ENCODE results near the gene PTPRD. TPM values are rescaled to one million over a fixed set of nuclear protein-coding genes. Genes with fewer than 3 reads are reported as not detected.

Gene PTPRD
- total and polyA plus RNA-seq, 2 donors (not counting 1 experiment from before 2014, with no cell fraction given), result not detected

DNA sequence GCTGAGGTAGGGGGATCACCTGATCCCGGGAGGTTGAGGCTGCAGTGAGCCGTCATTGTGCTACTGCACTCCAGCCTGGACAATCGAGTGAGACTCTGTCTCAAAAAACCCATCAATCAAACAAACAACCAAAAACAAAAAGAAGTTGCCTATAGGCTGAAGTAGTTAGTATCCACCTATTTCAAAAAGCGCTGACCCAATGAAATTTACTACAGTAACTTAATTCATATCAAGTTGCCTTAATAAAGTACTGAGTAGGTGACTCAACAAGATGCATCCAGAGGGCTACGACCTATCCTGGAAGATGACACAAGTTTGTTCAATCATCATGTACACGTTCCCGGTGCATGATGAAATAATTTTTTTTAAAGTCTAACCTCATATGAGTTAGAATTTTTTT lies 2164.6 kb downstream of the PTPRD start:
- H3K27me3 Mint-ChIP-seq, result no peaks in the 10 kb centered on the region
- Histone ChIP-seq H3K27me3 (replicated peaks in 1 of 4; ENCODE audit: control extremely low read depth in 1 of 4, control insufficient read depth in 3 of 4, insufficient read depth in 4 of 4, low read length in 3 of 4) (no peaks in the 10 kb centered on the region), H3K9ac (ENCODE audit: low read length) (no peak overlapping the region), H3K36me3 (replicated peaks in 1 of 2; ENCODE audit: control extremely low read depth in 1 of 2, control insufficient read depth in 1 of 2, extremely low read depth in 1 of 2, insufficient read depth in 2 of 2, low read length in 1 of 2) (no peaks in the 10 kb centered on the region), H3K4me1 (ENCODE audit: control insufficient read depth in 2 of 2, insufficient read depth in 2 of 2, low read length in 2 of 2) (no peaks in the 10 kb centered on the region), H3K27ac (ENCODE audit: low read length in 2 of 2) (no peak overlapping the region), H4K20me1 (ENCODE audit: control insufficient read depth, insufficient read depth, low read length, poor library complexity, severe bottlenecking) (no peaks in the 10 kb centered on the region), H3K4me2 (replicated peaks; ENCODE audit: low read depth, low read length, poor library complexity, severe bottlenecking) (no peak overlapping the region), H2AFZ (ENCODE audit: insufficient read depth, low read depth, low read length, poor library complexity, severe bottlenecking) (no peak overlapping the region), H3K9me3 (ENCODE audit: control extremely low read depth in 1 of 3, control insufficient read depth in 2 of 3, insufficient read depth in 1 of 3, low read length in 2 of 3) (no peaks in the 10 kb centered on the region), H3K79me2 (ENCODE audit: control insufficient read depth, insufficient read depth, low read length) (no peaks in the 10 kb centered on the region), H3K4me3 (ENCODE audit: control extremely low read depth in 1 of 5, extremely low read depth in 1 of 5, insufficient read depth in 1 of 5, low read depth in 2 of 5, low read length in 4 of 5) (no peak overlapping the region)
- CTCF ChIA-PET, result no interaction called here
- no peak overlapping the region for H3K27ac Mint-ChIP-seq
- POLR2A ChIA-PET, result no interaction called here
- DNase-seq (no peak), ATAC-seq (ENCODE audit: low read depth) (no peak)
- H3K4me1 Mint-ChIP-seq, result no peaks in the 10 kb centered on the region
- TF ChIP-seq EZH2 (IDR thresholded peaks at IDR 0.05; ENCODE audit: borderline replicate concordance, insufficient read depth, low read depth, low read length, poor library complexity, severe bottlenecking), result no peak
- TF ChIP-seq, protein P1, sequence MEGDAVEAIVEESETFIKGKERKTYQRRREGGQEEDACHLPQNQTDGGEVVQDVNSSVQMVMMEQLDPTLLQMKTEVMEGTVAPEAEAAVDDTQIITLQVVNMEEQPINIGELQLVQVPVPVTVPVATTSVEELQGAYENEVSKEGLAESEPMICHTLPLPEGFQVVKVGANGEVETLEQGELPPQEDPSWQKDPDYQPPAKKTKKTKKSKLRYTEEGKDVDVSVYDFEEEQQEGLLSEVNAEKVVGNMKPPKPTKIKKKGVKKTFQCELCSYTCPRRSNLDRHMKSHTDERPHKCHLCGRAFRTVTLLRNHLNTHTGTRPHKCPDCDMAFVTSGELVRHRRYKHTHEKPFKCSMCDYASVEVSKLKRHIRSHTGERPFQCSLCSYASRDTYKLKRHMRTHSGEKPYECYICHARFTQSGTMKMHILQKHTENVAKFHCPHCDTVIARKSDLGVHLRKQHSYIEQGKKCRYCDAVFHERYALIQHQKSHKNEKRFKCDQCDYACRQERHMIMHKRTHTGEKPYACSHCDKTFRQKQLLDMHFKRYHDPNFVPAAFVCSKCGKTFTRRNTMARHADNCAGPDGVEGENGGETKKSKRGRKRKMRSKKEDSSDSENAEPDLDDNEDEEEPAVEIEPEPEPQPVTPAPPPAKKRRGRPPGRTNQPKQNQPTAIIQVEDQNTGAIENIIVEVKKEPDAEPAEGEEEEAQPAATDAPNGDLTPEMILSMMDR (IDR thresholded peaks at IDR 0.05), result no peak
- WGBS (ENCODE audit: insufficient coverage), result 95% methylated on average over 3 of the region's 7 CpGs
- H3K4me3 Mint-ChIP-seq, result no peak overlapping the region
- no peaks in the 10 kb centered on the region for H3K9me3 Mint-ChIP-seq (ENCODE audit: insufficient read depth)
- intact Hi-C loops (cut with micrococcal nuclease), result no loop called here

DNA sequence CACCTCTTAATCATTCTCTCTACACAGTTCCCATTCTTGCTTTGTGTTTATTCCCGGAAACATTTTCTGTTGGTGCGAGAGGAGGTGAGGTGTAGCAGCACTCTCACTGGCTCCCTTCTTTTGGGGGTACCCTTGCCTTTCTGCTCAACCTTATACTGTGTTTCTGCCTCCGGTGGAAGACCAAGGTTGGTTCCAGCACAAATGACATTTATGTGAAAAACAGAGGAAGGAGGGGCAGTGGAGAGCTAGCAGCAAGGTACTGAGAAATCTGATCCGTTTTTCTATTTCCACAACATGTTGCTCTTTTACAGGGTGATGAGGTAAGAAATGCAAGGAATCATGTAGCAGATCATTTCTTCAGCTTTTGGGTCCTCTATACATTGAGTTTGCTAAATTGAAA lies 2165.2 kb downstream of the PTPRD start:
- H3K9ac ChIP-seq (ENCODE audit: low read length), result no peak overlapping the region
- H3K79me2 ChIP-seq (ENCODE audit: control insufficient read depth, insufficient read depth, low read length), result no peaks in the 10 kb centered on the region
- H3K4me1 Mint-ChIP-seq, result no peaks in the 10 kb centered on the region
- no peaks in the 10 kb centered on the region for H3K36me3 ChIP-seq (replicated peaks in 1 of 2; ENCODE audit: control extremely low read depth in 1 of 2, control insufficient read depth in 1 of 2, extremely low read depth in 1 of 2, insufficient read depth in 2 of 2, low read length in 1 of 2)
- H3K4me1 ChIP-seq (ENCODE audit: control insufficient read depth in 2 of 2, insufficient read depth in 2 of 2, low read length in 2 of 2), result no peaks in the 10 kb centered on the region
- no peak overlapping the region for H3K27ac ChIP-seq (ENCODE audit: low read length in 2 of 2)
- no peaks in the 10 kb centered on the region for H3K27me3 Mint-ChIP-seq
- no peak overlapping the region for H2AFZ ChIP-seq (ENCODE audit: insufficient read depth, low read depth, low read length, poor library complexity, severe bottlenecking)
- H4K20me1 ChIP-seq (ENCODE audit: control insufficient read depth, insufficient read depth, low read length, poor library complexity, severe bottlenecking), result no peaks in the 10 kb centered on the region
- DNase-seq, result no peak
- ChIA-PET POLR2A (no interaction called here), CTCF (no interaction called here)
- no CpG with 5 or more reads among the region's 4 CpGs for WGBS (ENCODE audit: insufficient coverage)
- H3K9me3 Mint-ChIP-seq (ENCODE audit: insufficient read depth), result no peaks in the 10 kb centered on the region
- no peaks in the 10 kb centered on the region for H3K9me3 ChIP-seq (ENCODE audit: control extremely low read depth in 1 of 3, control insufficient read depth in 2 of 3, insufficient read depth in 1 of 3, low read length in 2 of 3)
- no peak overlapping the region for H3K4me2 ChIP-seq (replicated peaks; ENCODE audit: low read depth, low read length, poor library complexity, severe bottlenecking)
- H3K27me3 ChIP-seq (replicated peaks in 1 of 4; ENCODE audit: control extremely low read depth in 1 of 4, control insufficient read depth in 3 of 4, insufficient read depth in 4 of 4, low read length in 3 of 4), result no peaks in the 10 kb centered on the region
- H3K4me3 Mint-ChIP-seq, result no peak overlapping the region
- no peak for ATAC-seq (ENCODE audit: low read depth)
- intact Hi-C loops (cut with micrococcal nuclease), result no loop called here
- H3K27ac Mint-ChIP-seq, result no peak overlapping the region
- H3K4me3 ChIP-seq (ENCODE audit: control extremely low read depth in 1 of 5, extremely low read depth in 1 of 5, insufficient read depth in 1 of 5, low read depth in 2 of 5, low read length in 4 of 5), result no peak overlapping the region
- TF ChIP-seq, protein P1 (IDR thresholded peaks at IDR 0.05), result no peak
- TF ChIP-seq EZH2 (IDR thresholded peaks at IDR 0.05; ENCODE audit: borderline replicate concordance, insufficient read depth, low read depth, low read length, poor library complexity, severe bottlenecking), result no peak

All from B cell (primary cell).